Endothelial cell of umbilical vein (primary cell): ENCODE measurements around the gene MMRN2.
"Not testable (repeated sequence)": the region's sequence is repeated elsewhere in the genome, so short reads cannot be mapped to it uniquely, and the experiment has no call there.

Experiments used
- EZH2 ChIP-seq: IDR thresholded peaks from 2 replicates; pipeline ENCODE4 v1.6.1; 2012; ENCODE audit warnings: borderline replicate concordance, low read depth, mild to moderate bottlenecking, moderate library complexity, low read length, inconsistent platforms; ENCODE audit not compliant: severe bottlenecking
- FOS ChIP-seq: IDR thresholded peaks from 2 replicates; pipeline ENCODE4 v1.6.1; 2011; ENCODE audit warnings: mild to moderate bottlenecking, low read length, moderate library complexity, borderline replicate concordance; ENCODE audit not compliant: insufficient read depth
- GATA2 ChIP-seq: IDR thresholded peaks from 2 replicates; pipeline ENCODE4 v1.7.0; 2011; ENCODE audit warnings: low read depth, mild to moderate bottlenecking, moderate library complexity, mixed read lengths, low read length; ENCODE audit not compliant: insufficient read length, insufficient read depth
- JUN ChIP-seq: IDR thresholded peaks from 2 replicates; pipeline ENCODE4 v1.6.1; 2011; ENCODE audit warnings: borderline replicate concordance, low read depth; ENCODE audit not compliant: insufficient read length, insufficient read depth
- MYC ChIP-seq: IDR thresholded peaks from one replicate; pipeline ENCODE4 v1.6.1; 2011; ENCODE audit warnings: mild to moderate bottlenecking, low read depth, low read length
- POLR2A ChIP-seq: IDR thresholded peaks from 2 replicates; pipeline ENCODE4 v1.6.1; 2012; ENCODE audit warnings: low read depth, mild to moderate bottlenecking, control low read depth, low read length
- POLR2AphosphoS5 ChIP-seq: IDR thresholded peaks from 2 replicates; pipeline ENCODE4 v1.6.1; 2012; ENCODE audit warnings: low read depth, mild to moderate bottlenecking, control low read depth, low read length, moderate library complexity; ENCODE audit not compliant: insufficient read depth
- TF ChIP-seq, protein P1 (sequence below), 2 donors: IDR thresholded peaks; 1 replicate in 1 of 2; 2 replicates in 1 of 2; pipeline ENCODE4 v1.5.1; 2011; ENCODE audit warnings: low read length in 2 of 2, mild to moderate bottlenecking in 2 of 2, moderate library complexity in 2 of 2, control low read depth in 1 of 2, inconsistent platforms in 1 of 2, low read depth in 1 of 2; ENCODE audit not compliant: insufficient read depth in 1 of 2; ENCODE audit errors: extremely low read depth in 1 of 2
- TF ChIP-seq, protein P2 (sequence below): IDR thresholded peaks from 2 replicates; pipeline ENCODE4 v1.6.1; 2011; ENCODE audit not compliant: insufficient read depth, insufficient read length

DNA sequence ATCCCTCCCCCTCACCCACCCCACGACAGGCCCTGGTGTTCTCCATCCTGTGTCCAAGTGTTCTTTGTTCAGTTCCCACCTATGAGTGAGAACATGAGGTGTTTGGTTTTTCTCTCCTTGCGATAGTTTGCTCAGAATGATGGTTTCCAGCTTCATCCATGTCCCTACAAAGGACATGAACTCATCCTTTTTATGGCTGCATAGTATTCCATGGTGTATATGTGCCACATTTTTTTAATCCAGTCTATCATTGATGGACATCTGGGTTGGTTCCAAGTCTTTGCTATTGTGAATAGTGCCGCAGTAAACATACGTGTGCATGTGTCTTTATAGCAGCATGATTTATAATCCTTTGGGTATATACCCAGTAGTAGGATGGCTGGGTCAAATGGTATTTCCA lies 27.1 kb upstream of the MMRN2 start:
- TF ChIP-seq GATA2, POLR2A, EZH2, POLR2AphosphoS5, FOS, MYC, JUN: not testable (repeated sequence)
- TF ChIP-seq, protein P1, sequence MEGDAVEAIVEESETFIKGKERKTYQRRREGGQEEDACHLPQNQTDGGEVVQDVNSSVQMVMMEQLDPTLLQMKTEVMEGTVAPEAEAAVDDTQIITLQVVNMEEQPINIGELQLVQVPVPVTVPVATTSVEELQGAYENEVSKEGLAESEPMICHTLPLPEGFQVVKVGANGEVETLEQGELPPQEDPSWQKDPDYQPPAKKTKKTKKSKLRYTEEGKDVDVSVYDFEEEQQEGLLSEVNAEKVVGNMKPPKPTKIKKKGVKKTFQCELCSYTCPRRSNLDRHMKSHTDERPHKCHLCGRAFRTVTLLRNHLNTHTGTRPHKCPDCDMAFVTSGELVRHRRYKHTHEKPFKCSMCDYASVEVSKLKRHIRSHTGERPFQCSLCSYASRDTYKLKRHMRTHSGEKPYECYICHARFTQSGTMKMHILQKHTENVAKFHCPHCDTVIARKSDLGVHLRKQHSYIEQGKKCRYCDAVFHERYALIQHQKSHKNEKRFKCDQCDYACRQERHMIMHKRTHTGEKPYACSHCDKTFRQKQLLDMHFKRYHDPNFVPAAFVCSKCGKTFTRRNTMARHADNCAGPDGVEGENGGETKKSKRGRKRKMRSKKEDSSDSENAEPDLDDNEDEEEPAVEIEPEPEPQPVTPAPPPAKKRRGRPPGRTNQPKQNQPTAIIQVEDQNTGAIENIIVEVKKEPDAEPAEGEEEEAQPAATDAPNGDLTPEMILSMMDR (IDR thresholded peaks at IDR 0.05; ENCODE audit: extremely low read depth in 1 of 2, insufficient read depth in 1 of 2, low read depth in 1 of 2, low read length in 2 of 2), result not testable (repeated sequence)
- TF ChIP-seq, protein P2, sequence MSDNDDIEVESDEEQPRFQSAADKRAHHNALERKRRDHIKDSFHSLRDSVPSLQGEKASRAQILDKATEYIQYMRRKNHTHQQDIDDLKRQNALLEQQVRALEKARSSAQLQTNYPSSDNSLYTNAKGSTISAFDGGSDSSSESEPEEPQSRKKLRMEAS, result not testable (repeated sequence)
